HEK293 (cell line): ENCODE measurements around the gene ADH1C.

Experiments
- CTCF ChIA-PET: fragments of 350-600 bp; formaldehyde crosslinking; extraction: SDS; loops from one replicate; lab custom pipeline; 2021; ENCODE audit warnings: antibody characterized with exemption; lab: Yijun Ruan, JAX
- POLR2A ChIA-PET: fragments of 300-600 bp; formaldehyde crosslinking; extraction: SDS; loops from one replicate; lab custom pipeline; 2020; ENCODE audit warnings: antibody characterized with exemption, inconsistent platforms; lab: Yijun Ruan, JAX
- H3K27ac ChIP-seq: fragments of 200-500 bp; sonication (Bioruptor generic); 2 replicates; pipeline ENCODE4 v1.5.1; 2014; ENCODE audit warnings: low read depth, low read length, control low read depth, inconsistent platforms; ENCODE audit errors: extremely low read depth
- H3K36me3 ChIP-seq, 2 experiments: fragments of 200-500 bp in 1 of 2; sonication (Bioruptor generic) in 1 of 2; 1 replicate in 1 of 2; 2 replicates in 1 of 2; pipeline ENCODE4 v1.5.1; 2014 to 2017; ENCODE audit warnings: inconsistent platforms in 2 of 2, low read length in 2 of 2; ENCODE audit not compliant: control insufficient read depth in 2 of 2, insufficient read depth in 1 of 2
- H3K4me1 ChIP-seq: fragments of 200-500 bp; sonication (Bioruptor generic); 2 replicates; pipeline ENCODE4 v1.5.1; 2014; ENCODE audit warnings: mild to moderate bottlenecking, low read length, inconsistent platforms; ENCODE audit not compliant: control insufficient read depth, insufficient read depth
- H3K4me3 ChIP-seq: 2 replicates; pipeline ENCODE4 v1.5.1; 2011; ENCODE audit warnings: low read depth, mild to moderate bottlenecking, control low read depth, low read length, moderate library complexity
- H3K9me3 ChIP-seq: fragments of 200-500 bp; sonication (Bioruptor generic); 2 replicates; pipeline ENCODE4 v1.5.1; 2014; ENCODE audit warnings: low read depth, low read length, inconsistent platforms; ENCODE audit not compliant: control insufficient read depth, insufficient read depth
- GFI1B ChIP-seq: fragments of 450-650 bp; formaldehyde crosslinking; IDR thresholded peaks from 2 replicates; pipeline ENCODE4 v1.5.1; 2016; ENCODE audit warnings: missing biosample characterization, missing genetic modification characterization
- GLIS1 ChIP-seq: fragments of 450-650 bp; formaldehyde crosslinking; IDR thresholded peaks from 2 replicates; pipeline ENCODE4 v1.5.1; 2016; ENCODE audit warnings: missing biosample characterization, missing genetic modification characterization
- PATZ1 ChIP-seq: fragments of 450-650 bp; formaldehyde crosslinking; IDR thresholded peaks from 2 replicates; pipeline ENCODE4 v1.5.1; 2016; ENCODE audit warnings: missing biosample characterization, missing genetic modification characterization
- PRDM2 ChIP-seq: fragments of 450-650 bp; formaldehyde crosslinking; IDR thresholded peaks from 2 replicates; pipeline ENCODE4 v1.5.1; 2016; ENCODE audit warnings: missing biosample characterization, missing genetic modification characterization, borderline replicate concordance
- ZBTB21 ChIP-seq: fragments of 450-650 bp; formaldehyde crosslinking; IDR thresholded peaks from 2 replicates; pipeline ENCODE4 v1.5.1; 2017; ENCODE audit warnings: missing biosample characterization, missing genetic modification characterization
- ZBTB8A ChIP-seq: fragments of 450-650 bp; formaldehyde crosslinking; IDR thresholded peaks from 2 replicates; pipeline ENCODE4 v1.5.1; 2016; ENCODE audit warnings: missing biosample characterization, missing genetic modification characterization
- ZNF10 ChIP-seq: fragments of 450-650 bp; formaldehyde crosslinking; IDR thresholded peaks from 2 replicates; pipeline ENCODE4 v1.5.1; 2017; ENCODE audit warnings: missing biosample characterization, missing genetic modification characterization
- ZNF211 ChIP-seq: fragments of 450-650 bp; formaldehyde crosslinking; IDR thresholded peaks from 2 replicates; pipeline ENCODE4 v1.5.1; 2016; ENCODE audit warnings: low read depth, missing biosample characterization, missing genetic modification characterization
- ZNF24 ChIP-seq: fragments of 450-650 bp; formaldehyde crosslinking; IDR thresholded peaks from 2 replicates; pipeline ENCODE4 v1.5.1; 2016; ENCODE audit warnings: missing biosample characterization, missing genetic modification characterization
- ZNF335 ChIP-seq: fragments of 450-650 bp; formaldehyde crosslinking; conservative IDR thresholded peaks from 2 replicates; pipeline ENCODE4 v1.5.1; 2016; ENCODE audit warnings: missing biosample characterization, missing genetic modification characterization
- ZNF416 ChIP-seq: fragments of 450-650 bp; formaldehyde crosslinking; IDR thresholded peaks from 2 replicates; pipeline ENCODE4 v1.5.1; 2016; ENCODE audit warnings: missing biosample characterization, missing genetic modification characterization
- ZNF433 ChIP-seq: fragments of 450-650 bp; formaldehyde crosslinking; IDR thresholded peaks from 2 replicates; pipeline ENCODE4 v1.5.1; 2016; ENCODE audit warnings: missing biosample characterization, missing genetic modification characterization, low read depth
- ZNF555 ChIP-seq: fragments of 450-650 bp; formaldehyde crosslinking; conservative IDR thresholded peaks from 2 replicates; pipeline ENCODE4 v1.5.1; 2017; ENCODE audit warnings: missing biosample characterization, mild to moderate bottlenecking, missing genetic modification characterization, inconsistent platforms
- ZNF596 ChIP-seq: fragments of 450-650 bp; IDR thresholded peaks from 2 replicates; pipeline ENCODE4 v1.5.0; 2018; ENCODE audit warnings: missing biosample characterization, mild to moderate bottlenecking, missing genetic modification characterization, moderate library complexity
- ZNF639 ChIP-seq: fragments of 450-650 bp; formaldehyde crosslinking; IDR thresholded peaks from 2 replicates; pipeline ENCODE4 v1.5.1; 2016; ENCODE audit warnings: missing biosample characterization, missing genetic modification characterization
- ZNF645 ChIP-seq: fragments of 450-650 bp; formaldehyde crosslinking; IDR thresholded peaks from 2 replicates; pipeline ENCODE4; 2016; ENCODE audit warnings: missing biosample characterization, missing genetic modification characterization
- ZNF692 ChIP-seq: fragments of 450-650 bp; formaldehyde crosslinking; IDR thresholded peaks from 2 replicates; pipeline ENCODE4 v1.5.1; 2016; ENCODE audit warnings: missing biosample characterization, missing genetic modification characterization
- ZNF707 ChIP-seq: fragments of 450-650 bp; formaldehyde crosslinking; IDR thresholded peaks from 2 replicates; pipeline ENCODE4 v1.5.1; 2016; ENCODE audit warnings: missing biosample characterization, missing genetic modification characterization
- ZNF768 ChIP-seq: fragments of 450-650 bp; formaldehyde crosslinking; IDR thresholded peaks from 2 replicates; pipeline ENCODE4 v1.5.1; 2018; ENCODE audit warnings: missing biosample characterization, mild to moderate bottlenecking, missing genetic modification characterization

Gene ADH1C

GRCh38 chr4:99394896-99395295 lies 42.4 kb upstream of the ADH1C start:
- no peaks in the 10 kb centered on the region for H3K9me3 ChIP-seq
- no peaks in the 10 kb centered on the region for H3K4me1 ChIP-seq
- POLR2A ChIA-PET, result no interaction called here
- H3K4me3 ChIP-seq, result no peak overlapping the region
- no peaks in the 10 kb centered on the region for H3K36me3 ChIP-seq
- H3K27ac ChIP-seq, result no peak overlapping the region
- CTCF ChIA-PET, result no interaction called here
- TF ChIP-seq ZNF768 (tag by site-specific recombination) (no peak), ZNF24 (tag by site-specific recombination) (no peak)

- no peaks in the 10 kb centered on the region for H3K36me3 ChIP-seq
- no peak overlapping the region for H3K4me3 ChIP-seq
- CTCF ChIA-PET, result interaction anchor here (0.6 kb wide), 1 partner anchor 330 kb away, joined by 3 read pairs; no protein-coding TSS in a partner anchor
- H3K27ac ChIP-seq, result no peak overlapping the region
- no peak for TF ChIP-seq PRDM2
- TF ChIP-seq ZNF639 (tag by site-specific recombination), result no peak
- TF ChIP-seq GLIS1, result no peak
- TF ChIP-seq ZNF692 (tag by site-specific recombination), result no peak
- no peak for TF ChIP-seq ZNF211 (tag by site-specific recombination)
- TF ChIP-seq ZNF416 (tag by site-specific recombination), result no peak
- TF ChIP-seq ZNF10 (tag by site-specific recombination), result no peak
- TF ChIP-seq ZBTB8A (tag by site-specific recombination), result no peak
- no peak for TF ChIP-seq ZNF335 (tag by site-specific recombination)
- TF ChIP-seq ZNF645 (tag by site-specific recombination), result no peak
- no peaks in the 10 kb centered on the region for H3K4me1 ChIP-seq
- H3K9me3 ChIP-seq, result no peaks in the 10 kb centered on the region
- POLR2A ChIA-PET, result no interaction called here
Measured at GRCh38 chr4:99390055-99390454, 37.5 kb upstream of the ADH1C start.

GRCh38 chr4:99389606-99390005 lies 37.1 kb upstream of the ADH1C start:
- CTCF ChIA-PET, result no interaction called here

More at GRCh38 chr4:99389606-99390005, 37.1 kb upstream of the ADH1C start:
- POLR2A ChIA-PET, result no interaction called here
- Histone ChIP-seq H3K4me1 (no peaks in the 10 kb centered on the region), H3K9me3 (no peaks in the 10 kb centered on the region), H3K27ac (no peak overlapping the region), H3K4me3 (no peak overlapping the region), H3K36me3 (no peaks in the 10 kb centered on the region)
- TF ChIP-seq ZBTB21 (tag by site-specific recombination) (no peak), ZNF596 (tag by site-specific recombination) (no peak), ZNF555 (tag by site-specific recombination) (no peak), GFI1B (tag by site-specific recombination) (no peak), ZNF707 (tag by site-specific recombination) (no peak), PATZ1 (tag by site-specific recombination) (no peak), ZNF433 (tag by site-specific recombination) (no peak), ZNF24 (tag by site-specific recombination) (no peak)
